A549 treated with CpdA at 1 μM for 4 hours (cell line): ENCODE data around the gene CMSS1. TPM values are rescaled to one million over a fixed set of nuclear protein-coding genes. Genes with fewer than 3 reads are reported as not detected.

Experiments
- total RNA-seq: library from RNA; stranded (reverse); fragments of 200-300 nt; extraction: Qiagen RNA extraction; gene quantifications from 5 replicates; pipeline ENCODE4 v1.2.3, GENCODE V29; 2022; ENCODE audit warnings: low read depth

Gene CMSS1
- total RNA-seq: 54.4 to 63.4 TPM (median 59.2 TPM) in 5 replicates

DNA sequence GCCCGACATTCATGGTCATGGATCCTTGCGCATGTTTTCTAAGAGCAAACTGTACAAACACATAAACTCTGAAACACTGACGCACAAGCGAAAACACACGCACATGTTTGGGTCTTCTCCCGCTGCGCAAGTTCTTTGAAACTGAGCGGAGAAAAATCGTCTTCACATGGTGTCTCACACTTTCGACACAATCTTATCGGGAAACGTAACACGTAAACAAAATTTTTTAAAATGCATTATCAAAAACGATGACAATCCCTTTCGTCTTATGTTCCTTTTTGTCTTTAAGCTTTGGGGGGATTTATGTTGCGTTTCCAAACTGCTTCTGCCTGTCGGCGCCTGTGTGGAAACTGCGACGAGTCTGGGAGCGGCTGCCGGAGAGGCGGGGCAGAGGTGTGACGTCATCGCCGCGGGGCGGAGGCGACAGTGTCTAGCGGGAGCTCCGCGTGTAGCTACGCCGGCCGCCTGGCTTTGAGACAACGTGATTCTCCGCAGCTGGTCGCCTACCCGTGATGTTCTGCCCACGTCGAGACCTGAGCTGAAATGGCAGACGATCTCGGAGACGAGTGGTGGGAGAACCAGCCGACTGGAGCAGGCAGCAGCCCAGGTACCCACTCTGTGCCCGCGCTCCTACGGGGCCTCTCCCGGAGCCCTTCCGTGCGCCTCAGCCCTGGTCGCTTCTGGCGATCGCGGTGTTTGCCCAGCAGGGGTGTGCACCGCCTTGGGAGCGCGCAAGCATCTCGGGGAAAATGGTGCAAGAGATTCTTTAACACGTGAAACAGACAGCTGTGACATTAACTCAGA, at the start of gene CMSS1:
TSS of gene CMSS1 (plus strand) at position 426 of the 804 bp plus-strand sequence.

DNA sequence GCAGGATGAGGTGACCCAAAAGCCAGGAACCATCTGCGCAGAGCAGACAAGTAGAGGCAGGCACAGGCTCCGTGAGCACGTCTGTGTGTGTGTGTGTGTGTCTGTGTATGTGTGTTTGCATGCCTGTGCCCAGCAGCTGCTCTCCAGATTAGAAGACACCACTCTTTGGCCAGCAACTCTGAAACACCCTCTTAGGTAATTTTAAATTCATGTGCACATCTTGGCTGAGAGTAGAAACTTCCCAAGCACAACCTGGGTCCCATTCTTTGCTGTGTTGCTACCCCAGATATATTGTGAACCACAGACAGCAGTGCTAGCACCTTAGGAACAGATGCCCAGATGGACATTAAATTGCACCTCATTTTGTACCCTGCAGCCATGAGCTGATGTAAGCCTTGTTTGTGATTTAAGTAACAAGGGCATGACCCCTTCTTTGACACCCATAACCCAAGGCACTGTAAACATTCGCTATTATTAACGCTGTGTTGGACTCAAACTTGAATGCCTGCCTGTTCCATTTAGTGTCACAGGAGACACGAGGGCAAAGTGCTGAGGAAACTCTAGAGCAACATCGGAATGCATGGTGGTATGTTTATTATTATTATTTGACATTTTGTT, 296.9 kb downstream of the CMSS1 start, which contains the start of gene FILIP1L:
TSS of gene FILIP1L (minus strand) at position 89 of the 618 bp plus-strand sequence.

Other genes starting within 250 kb of the CMSS1 start
- not detected in 5 replicates for gene COL8A1, start 179.3 kb upstream of the CMSS1 start, total RNA-seq